HG02938 (cell line): Measurements from ENCODE around the gene NFYC.

Experiments
- ATAC-seq: cut with Tn5 transposase; IDR thresholded peaks from one replicate; pipeline ENCODE4 v1.9.1; 2021; ENCODE audit warnings: mild to moderate bottlenecking, moderate library complexity; ENCODE audit not compliant: unreplicated experiment

Gene NFYC

GRCh38 chr1:40818264-40818961 is 126.9 kb downstream of the NFYC start:
- peak; percentile 47 for ATAC-seq

GRCh38 chr1:40819101-40819500 is 127.6 kb downstream of the NFYC start:
- no peak for ATAC-seq

GRCh38 chr1:40820251-40820797 is 128.8 kb downstream of the NFYC start:
- no peak for ATAC-seq
